T-cell (primary cell): Measurements from ENCODE around the gene PERP. TPM values are rescaled to one million over a fixed set of nuclear protein-coding genes. Genes with fewer than 3 reads are reported as not detected.
"Not testable (repeated sequence)": the region's sequence is repeated elsewhere in the genome, so short reads cannot be mapped to it uniquely, and the experiment has no call there.

Experiments used
- ATAC-seq, 4 experiments: fragments of 200-7000 bp in 3 of 4; fragments of 150-1000 bp in 1 of 4; cut with Tn5 transposase; replicated peaks in 1 of 4; 1 replicate in 3 of 4; 2 replicates in 1 of 4; pipeline ENCODE4 v1.10.0; 2021; ENCODE audit warnings: moderate library complexity in 3 of 4, mild to moderate bottlenecking in 2 of 4, moderate number of reproducible peaks in 1 of 4
- CTCF ChIA-PET, 2 donors: fragments of 300-600 bp; sonication (Branson Sonifier 250); formaldehyde crosslinking; loops; one replicate each; lab custom pipeline; 2022; ENCODE audit warnings: antibody characterized with exemption in 2 of 2; lab: Charles Lee
- POLR2A ChIA-PET, 2 donors: fragments of 300-600 bp; sonication (Branson Sonifier 250); formaldehyde crosslinking; loops; one replicate each; lab custom pipeline; 2022; ENCODE audit warnings: antibody characterized with exemption in 2 of 2; lab: Charles Lee
- DNase-seq, 35 experiments: peaks; one replicate each; pipeline versions ENCODE4 v3.0.0 to v3.0.0-alpha.2; 2013 to 2023
- H3K27ac ChIP-seq: one replicate; pipeline ENCODE4 v1.5.1; 2013; ENCODE audit warnings: low read length
- H3K27me3 ChIP-seq, 2 experiments: replicated peaks in 1 of 2; 1 replicate in 1 of 2; 2 replicates in 1 of 2; pipeline versions ENCODE4 v1.6.1 to v1.7.0; 2013; ENCODE audit warnings: low read length in 1 of 2, mixed read lengths in 1 of 2; ENCODE audit not compliant: control insufficient read depth in 2 of 2, insufficient read depth in 2 of 2; ENCODE audit errors: extremely low read depth in 1 of 2
- H3K36me3 ChIP-seq, 2 donors: 1 replicate in 1 of 2; 2 replicates in 1 of 2; pipeline versions ENCODE4 v1.6.1 to v1.7.0; 2013; ENCODE audit warnings: low read length in 1 of 2; ENCODE audit not compliant: control insufficient read depth in 2 of 2, insufficient read depth in 1 of 2; ENCODE audit errors: extremely low read depth in 1 of 2
- H3K4me1 ChIP-seq, 2 experiments: 1 replicate in 1 of 2; 2 replicates in 1 of 2; pipeline versions ENCODE4 v1.6.1 to v1.7.0; 2013; ENCODE audit warnings: low read length in 2 of 2, mixed read lengths in 1 of 2; ENCODE audit not compliant: insufficient read depth in 2 of 2, control insufficient read depth in 1 of 2; ENCODE audit errors: extremely low read depth in 1 of 2
- H3K4me3 ChIP-seq, 2 donors: 1 replicate in 1 of 2; 2 replicates in 1 of 2; pipeline versions ENCODE4 v1.5.1 to v1.7.0; 2013; ENCODE audit warnings: mild to moderate bottlenecking in 2 of 2, low read length in 1 of 2, moderate library complexity in 1 of 2; ENCODE audit not compliant: control insufficient read depth in 1 of 2; ENCODE audit errors: extremely low read depth in 1 of 2
- H3K9me3 ChIP-seq: 2 replicates; pipeline ENCODE4 v1.7.0; 2013
- H3K27ac Mint-ChIP-seq, 2 donors: one replicate each; pipeline ENCODE4 v1.8.0; 2020 to 2021; ENCODE audit warnings: mild to moderate bottlenecking in 2 of 2, mixed read lengths in 2 of 2
- H3K27me3 Mint-ChIP-seq, 2 donors: one replicate each; pipeline ENCODE4 v1.8.0; 2021 to 2022; ENCODE audit warnings: mixed read lengths in 2 of 2
- H3K36me3 Mint-ChIP-seq: one replicate; pipeline ENCODE4 v1.8.0; 2021; ENCODE audit warnings: mixed read lengths
- H3K4me1 Mint-ChIP-seq, 3 donors: one replicate each; pipeline ENCODE4 v1.8.0; 2020 to 2022; ENCODE audit warnings: mixed read lengths in 3 of 3, mild to moderate bottlenecking in 1 of 3
- H3K4me3 Mint-ChIP-seq, 3 donors: one replicate each; pipeline ENCODE4 v1.8.0; 2020 to 2022; ENCODE audit warnings: mild to moderate bottlenecking in 3 of 3, mixed read lengths in 3 of 3, moderate library complexity in 3 of 3
- H3K9me3 Mint-ChIP-seq, 3 donors: one replicate each; pipeline ENCODE4 v1.8.0; 2020 to 2022; ENCODE audit warnings: mixed read lengths in 3 of 3
- WGBS: methylation state at CpG from one replicate; pipeline ENCODE4 v1.1.5; 2013; ENCODE audit warnings: missing lambda C conversion rate; ENCODE audit not compliant: insufficient coverage; 5-methylcytosine and 5-hydroxymethylcytosine counted together
- total RNA-seq, 35 experiments: library from RNA in 6 of 35; stranded (reverse) in 6 of 35; fragments of 120-200 nt in 1 of 35; gene quantifications; one replicate each; pipeline versions ENCODE4 v1.2.1 to v1.2.4 and lab custom pipeline; 2013 to 2026

The PERP gene
- total RNA-seq, 5 donors from 2014 or later (not counting 1 experiment from before 2014, with no cell fraction given): 0.80 to 6.2 (median 2.4) TPM

DNA sequence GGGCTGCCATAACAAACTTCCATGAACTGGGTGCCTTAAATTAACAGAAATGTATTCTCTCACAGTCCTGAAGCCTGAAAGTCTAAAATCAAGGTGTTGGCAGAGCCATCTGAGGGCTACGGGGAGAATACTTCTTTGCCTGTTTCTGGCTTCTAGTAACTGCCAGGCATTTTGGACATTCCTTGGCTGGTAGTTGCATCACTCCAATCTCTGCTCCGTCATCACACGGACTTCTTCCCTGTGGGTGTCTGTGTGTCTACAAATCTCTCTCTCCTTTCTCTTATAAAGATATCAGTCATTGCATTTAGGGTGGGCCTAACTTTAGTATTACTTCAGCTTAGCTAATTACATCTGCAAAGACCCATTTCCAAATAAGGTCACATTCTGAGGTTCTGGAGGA lies 20.9 kb upstream of the PERP start:
- DNase-seq: no peak
- Histone ChIP-seq H3K4me3 (no peak overlapping the region), H3K36me3 (no peaks in the 10 kb centered on the region), H3K4me1 (no peaks in the 10 kb centered on the region), H3K27ac (no peak overlapping the region), H3K9me3 (no peaks in the 10 kb centered on the region), H3K27me3 (peaks cover 0 to 10% of the 10 kb centered on the region in 2 experiments)
- ChIA-PET POLR2A (no interaction called here), CTCF (no interaction called here)
- no peak overlapping the region for H3K4me3 Mint-ChIP-seq
- no peaks in the 10 kb centered on the region for H3K36me3 Mint-ChIP-seq
- ATAC-seq: no peak
- 100% methylated on average over 1 of the region's 3 CpGs for WGBS
- H3K9me3 Mint-ChIP-seq: peaks cover 0 to 6% (median 6%) of the 10 kb centered on the region in 3 donors
- H3K27ac Mint-ChIP-seq: no peak overlapping the region
- no peaks in the 10 kb centered on the region for H3K4me1 Mint-ChIP-seq
- peaks cover 10 to 19% of the 10 kb centered on the region in 2 donors for H3K27me3 Mint-ChIP-seq

GRCh38 chr6:138124096-138124495 lies 16.9 kb upstream of the PERP start:
- H3K36me3 Mint-ChIP-seq: no peaks in the 10 kb centered on the region
- peaks cover 16 to 21% of the 10 kb centered on the region in 2 donors for H3K27me3 Mint-ChIP-seq
- H3K4me1 ChIP-seq: no peaks in the 10 kb centered on the region
- no peaks in the 10 kb centered on the region for H3K4me1 Mint-ChIP-seq
- no CpG with 5 or more reads among the region's 4 CpGs for WGBS
- peaks cover 0 to 6% (median 6%) of the 10 kb centered on the region in 3 donors for H3K9me3 Mint-ChIP-seq
- H3K36me3 ChIP-seq: no peaks in the 10 kb centered on the region
- H3K4me3 Mint-ChIP-seq: no peak overlapping the region
- H3K4me3 ChIP-seq: no peak overlapping the region
- no peak for DNase-seq
- CTCF ChIA-PET: interaction anchor here (0.6 kb wide), 3 partner anchors 9 to 81 kb away, joined by 3 to 8 read pairs (median 4); no protein-coding TSS in a partner anchor
- no peak overlapping the region for H3K27ac Mint-ChIP-seq
- POLR2A ChIA-PET: no interaction called here
- H3K9me3 ChIP-seq: no peaks in the 10 kb centered on the region
- H3K27ac ChIP-seq: no peak overlapping the region
- H3K27me3 ChIP-seq: peaks cover 0 to 8% of the 10 kb centered on the region in 2 experiments
- no peak for ATAC-seq

- peaks cover 25 to 31% of the 10 kb centered on the region in 2 donors for H3K27me3 Mint-ChIP-seq
- POLR2A ChIA-PET: no interaction called here
- H3K36me3 Mint-ChIP-seq: no peaks in the 10 kb centered on the region
Observed at GRCh38 chr6:138119976-138120375, 12.8 kb upstream of the PERP start.

GRCh38 chr6:138119229-138119628 lies 12.0 kb upstream of the PERP start:
- H3K27me3 Mint-ChIP-seq: peaks cover 26 to 38% of the 10 kb centered on the region in 2 donors
- H3K4me1 ChIP-seq, ATAC-seq, H3K36me3 Mint-ChIP-seq, POLR2A ChIA-PET, DNase-seq, H3K36me3 ChIP-seq, H3K27ac Mint-ChIP-seq, H3K4me3 Mint-ChIP-seq, H3K4me3 ChIP-seq, H3K9me3 ChIP-seq, H3K9me3 Mint-ChIP-seq, H3K27ac ChIP-seq, H3K4me1 Mint-ChIP-seq: not testable (repeated sequence)
- no CpG with 5 or more reads among the region's 1 CpG for WGBS
- H3K27me3 ChIP-seq: peaks cover 1 to 13% of the 10 kb centered on the region in 2 experiments
- CTCF ChIA-PET: interaction anchor here in 1 of 2 donors (0.7 to 1.0 kb wide), 2 partner anchors 10 to 405 kb away, joined by 3 to 4 read pairs; no protein-coding TSS in a partner anchor

More at GRCh38 chr6:138119976-138120375, 12.8 kb upstream of the PERP start:
- CTCF ChIA-PET: interaction anchor here (0.5 to 1.0 kb wide), 2 partner anchors 11 to 398 kb away, joined by 3 to 4 read pairs; no protein-coding TSS in a partner anchor
- no peak for DNase-seq
- H3K9me3 ChIP-seq: no peaks in the 10 kb centered on the region
- H3K4me3 ChIP-seq: no peak overlapping the region
- no peaks in the 10 kb centered on the region for H3K36me3 ChIP-seq
- H3K27ac ChIP-seq: no peak overlapping the region
- Mint-ChIP-seq H3K4me1 (peaks cover 6 to 7% (median 6%) of the 10 kb centered on the region in 3 donors), H3K9me3 (peaks cover 0 to 6% (median 6%) of the 10 kb centered on the region in 3 donors), H3K27ac (no peak overlapping the region), H3K4me3 (no peak overlapping the region)
- ATAC-seq: no peak
- no peaks in the 10 kb centered on the region for H3K4me1 ChIP-seq
- H3K27me3 ChIP-seq: peaks cover 0 to 13% of the 10 kb centered on the region in 2 experiments

DNA sequence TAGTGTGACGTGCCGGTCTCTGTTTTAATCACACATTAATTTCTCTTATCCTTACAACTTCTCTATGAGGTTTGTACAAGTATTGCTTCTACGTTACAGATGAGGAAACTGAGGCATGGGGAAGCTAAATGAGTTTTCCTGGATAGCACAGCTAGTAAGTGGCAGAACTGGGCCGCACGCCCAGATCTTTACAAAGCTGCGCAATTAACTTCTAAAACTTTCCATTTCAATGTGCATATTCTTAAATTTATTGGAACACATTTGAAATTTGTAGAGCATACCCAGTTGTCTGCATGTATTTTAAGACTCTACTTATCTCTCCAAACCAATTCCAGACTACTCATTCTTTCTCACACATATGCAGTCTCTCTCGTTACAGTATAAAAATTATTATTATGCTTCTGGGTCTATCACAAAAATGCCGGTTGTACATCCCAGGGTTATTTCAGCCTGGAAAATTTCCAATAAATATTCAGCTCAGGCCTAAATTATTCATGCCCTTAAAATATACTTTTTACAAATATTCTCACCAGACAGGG lies 10.2 kb upstream of the PERP start:
- H3K27ac Mint-ChIP-seq: no peak overlapping the region
- ChIA-PET POLR2A (no interaction called here), CTCF (interaction anchor here (0.6 to 3.5 kb wide), 14 partner anchors 8 to 1327 kb away, joined by 3 to 30 read pairs (median 4); partner anchors contain the start of gene PERP (in 1 of the 2))
- peaks cover 6 to 7% (median 6%) of the 10 kb centered on the region in 3 donors for H3K4me1 Mint-ChIP-seq
- ATAC-seq: no peak
- Histone ChIP-seq H3K27me3 (peaks cover 2 to 6% of the 10 kb centered on the region in 2 experiments), H3K4me1 (no peaks in the 10 kb centered on the region), H3K4me3 (no peak overlapping the region), H3K36me3 (no peaks in the 10 kb centered on the region), H3K27ac (no peak overlapping the region), H3K9me3 (no peaks in the 10 kb centered on the region)
- no peak for DNase-seq
- H3K9me3 Mint-ChIP-seq: no peaks in the 10 kb centered on the region
- H3K4me3 Mint-ChIP-seq: no peak overlapping the region
- no CpG with 5 or more reads among the region's 8 CpGs for WGBS
- peaks cover 23 to 39% of the 10 kb centered on the region in 2 donors for H3K27me3 Mint-ChIP-seq
- H3K36me3 Mint-ChIP-seq: no peaks in the 10 kb centered on the region

DNA sequence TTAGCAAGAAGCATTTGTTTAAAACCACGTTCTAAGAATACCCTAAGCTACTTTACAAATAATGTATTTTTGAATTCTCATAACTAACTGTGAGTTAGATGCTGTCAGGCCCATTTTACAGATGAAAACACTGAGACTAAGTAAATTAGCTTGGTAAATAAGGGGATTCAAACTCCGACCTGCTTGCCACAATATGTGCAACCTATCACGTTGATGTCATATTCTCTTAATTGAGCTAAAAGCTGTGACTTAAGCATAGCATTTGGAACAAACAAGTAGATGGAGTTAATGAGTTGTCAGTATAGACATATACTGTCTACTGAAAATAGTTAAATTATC lies 9.4 kb upstream of the PERP start:
- no peak overlapping the region for H3K4me3 ChIP-seq
- no peaks in the 10 kb centered on the region for H3K9me3 Mint-ChIP-seq
- H3K4me3 Mint-ChIP-seq: no peak overlapping the region

More for the DNA sequence above, 9.4 kb upstream of the PERP start:
- ATAC-seq (no peak), DNase-seq (no peak)
- Histone ChIP-seq H3K9me3 (no peaks in the 10 kb centered on the region), H3K27ac (no peak overlapping the region), H3K27me3 (peaks cover 2 to 6% of the 10 kb centered on the region in 2 experiments), H3K4me1 (no peaks in the 10 kb centered on the region), H3K36me3 (no peaks in the 10 kb centered on the region)
- peaks cover 6 to 7% (median 6%) of the 10 kb centered on the region in 3 donors for H3K4me1 Mint-ChIP-seq
- no peaks in the 10 kb centered on the region for H3K36me3 Mint-ChIP-seq
- ChIA-PET POLR2A (interaction anchor here in 1 of 2 donors (0.6 kb wide), 1 partner anchor 407 kb away, joined by 3 read pairs; no protein-coding TSS in a partner anchor), CTCF (interaction anchor here (0.6 to 3.5 kb wide), 28 partner anchors 9 to 1326 kb away, joined by 3 to 30 read pairs (median 4); partner anchors contain the start of gene PERP (in 1 of the 2))
- H3K27me3 Mint-ChIP-seq: peaks cover 21 to 35% of the 10 kb centered on the region in 2 donors
- WGBS: no CpG with 5 or more reads among the region's 3 CpGs
- H3K27ac Mint-ChIP-seq: no peak overlapping the region
